ENCODE measurements around the gene PRDM7. TPM values are rescaled to one million over a fixed set of nuclear protein-coding genes. Genes with fewer than 3 reads are reported as not detected.

Gene PRDM7
- total RNA-seq, 1 donor from 2014 or later = not detected

- no peaks in the 10 kb centered on the region for H3K4me1 Mint-ChIP-seq
- peaks cover 15% of the 10 kb centered on the region for H3K36me3 Mint-ChIP-seq (ENCODE audit: low read depth)
- intact Hi-C loops (cut with micrococcal nuclease) = no loop called here
- TF ChIP-seq CTCF (IDR thresholded peaks at IDR 0.05) = no peak
- no peaks in the 10 kb centered on the region for H3K27me3 Mint-ChIP-seq
- no peaks in the 10 kb centered on the region for H3K9me3 Mint-ChIP-seq
- no peak for DNase-seq
- CTCF ChIA-PET = no interaction called here
- POLR2A ChIA-PET = no interaction called here
- H3K27ac Mint-ChIP-seq = no peak overlapping the region
- peak; percentile 21 for ATAC-seq (ENCODE audit: low read depth)
- H3K4me3 Mint-ChIP-seq = no peak overlapping the region
Measured at GRCh38 chr16:90032674-90033331, 44.3 kb downstream of the PRDM7 start.

GRCh38 chr16:90031931-90032673, 45.0 kb downstream of the PRDM7 start:
- DNase-seq = no peak
- POLR2A ChIA-PET = no interaction called here
- H3K4me1 Mint-ChIP-seq = no peaks in the 10 kb centered on the region
- peaks cover 15% of the 10 kb centered on the region for H3K36me3 Mint-ChIP-seq (ENCODE audit: low read depth)
- H3K4me3 Mint-ChIP-seq = no peak overlapping the region
- no peaks in the 10 kb centered on the region for H3K9me3 Mint-ChIP-seq
- ATAC-seq (ENCODE audit: low read depth) = peak; percentile 18
- H3K27ac Mint-ChIP-seq = no peak overlapping the region
- no peak for TF ChIP-seq CTCF (IDR thresholded peaks at IDR 0.05)
- CTCF ChIA-PET = no interaction called here
- intact Hi-C loops (cut with micrococcal nuclease) = no loop called here
- no peaks in the 10 kb centered on the region for H3K27me3 Mint-ChIP-seq

- CTCF ChIA-PET = no interaction called here
- Mint-ChIP-seq H3K4me3 (no peak overlapping the region), H3K27me3 (no peaks in the 10 kb centered on the region), H3K27ac (no peak overlapping the region), H3K4me1 (peaks cover 2% of the 10 kb centered on the region), H3K36me3 (ENCODE audit: low read depth) (peaks cover 13% of the 10 kb centered on the region), H3K9me3 (no peaks in the 10 kb centered on the region)
- intact Hi-C loops (cut with micrococcal nuclease) = no loop called here
- POLR2A ChIA-PET = no interaction called here
- ATAC-seq (ENCODE audit: low read depth) (no peak), DNase-seq (no peak)
- no peak for TF ChIP-seq CTCF (IDR thresholded peaks at IDR 0.05)
Measured at GRCh38 chr16:90031186-90031930, 45.8 kb downstream of the PRDM7 start.

GRCh38 chr16:90028985-90029384, 48.1 kb downstream of the PRDM7 start:
- CTCF ChIA-PET = no interaction called here
- H3K9me3 Mint-ChIP-seq = no peaks in the 10 kb centered on the region

More at GRCh38 chr16:90028985-90029384, 48.1 kb downstream of the PRDM7 start:
- Mint-ChIP-seq H3K4me1 (peaks cover 7% of the 10 kb centered on the region), H3K36me3 (ENCODE audit: low read depth) (peaks cover 10% of the 10 kb centered on the region), H3K27ac (no peak overlapping the region), H3K4me3 (no peak overlapping the region), H3K27me3 (no peaks in the 10 kb centered on the region)
- ATAC-seq (ENCODE audit: low read depth) (no peak), DNase-seq (no peak)
- no peak for TF ChIP-seq CTCF (IDR thresholded peaks at IDR 0.05)
- POLR2A ChIA-PET = no interaction called here
- intact Hi-C loops (cut with micrococcal nuclease) = no loop called here

Data from activated B cell treated with CpG ODN at 0.5 μM for 24 hours (primary cell).